Astrocyte of the cerebellum (primary cell): ENCODE measurements around the gene MYH7B.

Experiments used
- DNase-seq: peaks from one replicate; pipeline ENCODE4 v3.0.0-alpha.2; 2011; ENCODE audit warnings: low read depth
- H3K4me3 ChIP-seq: 2 replicates; pipeline ENCODE4 v1.5.1; 2011; ENCODE audit warnings: mild to moderate bottlenecking, low read depth, low read length, moderate library complexity
- CTCF ChIP-seq: IDR thresholded peaks from 2 replicates; pipeline ENCODE4 v1.5.1; 2012; ENCODE audit warnings: low read length, low read depth, moderate library complexity, mild to moderate bottlenecking; ENCODE audit errors: missing control alignments
- in situ Hi-C: cut with HindIII; loops from 2 replicates; pipeline ENCODE4 v1.10.0; 2017; ENCODE audit warnings: low sequenced_read_pairs

Gene MYH7B

DNA sequence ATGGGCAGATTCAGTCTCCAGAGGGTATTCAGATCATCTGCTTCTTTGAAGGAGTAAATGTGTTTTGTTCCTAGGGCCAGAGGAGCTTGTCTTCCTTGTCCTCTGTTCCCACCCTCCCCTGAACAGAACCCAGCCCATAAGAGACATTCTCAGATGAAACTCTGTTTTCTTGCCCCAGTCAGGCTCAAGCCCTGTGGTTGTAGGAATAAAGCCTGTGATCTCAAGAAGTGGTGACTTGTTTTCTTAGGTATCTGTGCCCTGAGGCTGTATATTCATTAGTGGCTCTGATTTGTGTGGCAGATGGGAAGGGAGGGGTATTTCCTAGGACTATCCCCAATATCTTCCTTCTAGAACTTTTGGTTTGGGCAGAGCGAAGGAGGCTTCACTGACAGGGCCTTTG, 27.9 kb upstream of the MYH7B start:
- H3K4me3 ChIP-seq, result no peak overlapping the region
- in situ Hi-C loops, result no loop called here
- DNase-seq, result no peak
- no peak for TF ChIP-seq CTCF

DNA sequence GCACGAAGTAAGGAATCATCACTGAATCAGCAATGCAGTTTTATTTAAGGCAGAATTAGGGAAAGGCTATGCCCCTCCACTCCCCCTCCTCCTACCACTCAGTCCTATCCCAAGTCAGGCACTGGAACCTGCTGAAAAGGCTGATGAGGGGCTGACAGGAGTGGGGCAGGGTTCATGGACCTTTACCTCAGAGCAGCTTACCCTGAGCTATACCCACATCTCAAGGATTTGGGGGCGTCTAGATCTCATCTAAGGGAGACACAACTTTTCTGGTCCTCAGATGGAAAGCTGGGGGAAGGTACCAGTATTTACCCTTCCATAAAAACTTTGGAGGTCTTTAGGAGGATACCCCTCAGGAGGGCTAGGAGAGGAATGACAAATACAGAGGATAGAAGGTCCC, 27.3 kb upstream of the MYH7B start:
- no peak for DNase-seq
- no peak overlapping the region for H3K4me3 ChIP-seq
- TF ChIP-seq CTCF, result no peak
- in situ Hi-C loops, result no loop called here

GRCh38 chr20:34931771-34932170, 23.9 kb upstream of the MYH7B start:
- no peak overlapping the region for H3K4me3 ChIP-seq
- TF ChIP-seq CTCF, result no peak
- DNase-seq, result no peak
- in situ Hi-C loops, result no loop called here

DNA sequence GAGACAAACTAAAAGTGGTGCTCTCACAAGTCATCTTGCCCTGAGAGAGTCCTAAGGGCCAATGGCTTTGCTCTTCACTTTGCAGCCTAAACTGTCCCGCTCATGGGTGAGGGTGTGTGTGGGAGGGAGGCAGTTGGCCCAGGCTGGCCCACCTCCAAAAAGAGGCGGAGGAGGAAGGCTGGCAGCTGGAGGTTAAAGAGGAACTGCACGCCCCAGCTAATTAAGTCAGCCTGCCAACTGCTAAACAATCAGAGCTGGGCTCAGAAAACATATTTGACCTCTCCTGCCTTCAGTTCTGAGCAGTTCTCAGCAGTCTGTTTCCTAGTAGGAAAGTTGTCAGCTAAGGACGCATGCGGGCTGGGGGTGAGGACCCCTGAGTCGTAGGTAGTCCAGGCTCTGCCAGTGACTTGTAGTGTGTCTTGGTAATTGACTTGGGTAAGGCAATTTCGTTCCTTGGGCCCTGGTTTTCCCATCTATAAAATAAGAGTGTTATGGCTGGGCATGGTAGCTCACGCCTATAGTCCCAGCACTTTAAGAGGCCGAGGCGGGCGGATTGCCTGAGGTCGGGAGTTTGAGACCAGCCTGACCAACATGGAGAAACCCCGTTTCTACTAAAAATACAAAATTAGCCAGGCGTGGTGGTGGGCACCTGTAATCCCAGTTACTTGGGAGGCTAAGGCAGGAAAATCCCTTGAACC, 17.1 kb upstream of the MYH7B start:
- DNase-seq, result no peak
- in situ Hi-C loops, result no loop called here
- no peak overlapping the region for H3K4me3 ChIP-seq
- TF ChIP-seq CTCF, result no peak

GRCh38 chr20:34940081-34940481, 15.6 kb upstream of the MYH7B start:
- no peak overlapping the region for H3K4me3 ChIP-seq
- in situ Hi-C loops, result no loop called here
- no peak for DNase-seq
- no peak for TF ChIP-seq CTCF

- DNase-seq, result no peak
- no peak for TF ChIP-seq CTCF
- H3K4me3 ChIP-seq, result no peak overlapping the region
- in situ Hi-C loops, result no loop called here
Observed at GRCh38 chr20:34941226-34941625, 14.4 kb upstream of the MYH7B start.
